SK-N-MC (cell line): ENCODE data around the gene DLD.

Source experiments
- EZH2 ChIP-seq: fragments of 200-600 bp; sonication (generic); IDR thresholded peaks from one replicate; pipeline ENCODE4 v1.6.1; 2017; ENCODE audit warnings: antibody characterized with exemption
- POLR2AphosphoS5 ChIP-seq: IDR thresholded peaks from 2 replicates; pipeline ENCODE4 v1.6.1; 2012; ENCODE audit warnings: mild to moderate bottlenecking, low read depth, low read length, borderline replicate concordance

DNA sequence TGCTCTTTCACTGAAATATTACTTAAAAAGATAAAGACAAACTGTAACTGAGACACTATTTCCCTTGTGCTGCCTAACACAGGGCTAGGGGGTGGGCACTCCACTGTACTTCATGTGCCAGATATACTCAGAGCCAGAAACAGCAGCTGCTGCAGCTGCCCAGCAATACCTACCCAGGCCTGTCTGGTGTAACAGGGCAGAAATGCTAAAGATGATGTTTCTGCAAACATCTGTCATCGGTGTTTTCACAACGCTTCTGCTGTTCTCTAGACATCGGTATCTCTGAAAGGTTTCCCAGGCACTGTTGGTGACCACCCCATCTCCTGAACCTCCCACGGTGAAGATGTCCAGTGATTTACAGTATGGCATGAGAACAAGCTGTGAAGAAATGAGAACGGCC, 69.3 kb downstream of the DLD start:
- TF ChIP-seq EZH2 (no peak), POLR2AphosphoS5 (no peak)
